K562 (cell line): ENCODE measurements around the gene CARD11. TPM values are rescaled to one million over a fixed set of nuclear protein-coding genes. Genes with fewer than 3 reads are reported as not detected.

ENCODE experiments used
- ATAC-seq: fragments of 200-7000 bp; cut with Tn5 transposase; 3 replicates; pipeline ENCODE4 v1.9.1; 2020; ENCODE audit warnings: moderate library complexity
- BruUV-seq: library from RNA; stranded (reverse); fragments of 400-500 nt; replicated peaks from 2 replicates; lab custom pipeline; 2021; lab: Mats Ljungman, UMichigan
- CTCF ChIA-PET: fragments of 300-600 bp; formaldehyde crosslinking; extraction: SDS; loops from one replicate; lab custom pipeline; 2021; ENCODE audit warnings: low intra/inter-chr PET ratio; lab: Yijun Ruan, JAX
- POLR2A ChIA-PET: fragments of 300-600, 350-650 bp; sonication (Branson Sonifier 250); formaldehyde crosslinking; extraction: SDS; loops from one replicate; lab custom pipeline; 2021; ENCODE audit warnings: antibody characterized with exemption, inconsistent platforms; lab: Yijun Ruan, JAX
- DNase-seq, 4 experiments: peaks; one replicate each; pipeline versions ENCODE4 v3.0.0 to v3.0.0-alpha.2; 2011 to 2018; ENCODE audit warnings: low spot score in 3 of 4, mixed read lengths in 3 of 4; ENCODE audit errors: extremely low read depth in 1 of 4
- FAIRE-seq: peaks from 2 replicates; lab custom pipeline; 2011; peaks lifted over from hg19 to GRCh38; lab: Jason Lieb, UNC
- H2AFZ ChIP-seq: 2 replicates; pipeline ENCODE4 v1.6.0; 2011; ENCODE audit warnings: low read depth, low read length, control low read depth, inconsistent platforms
- H3K27ac ChIP-seq: fragments of 200-600 bp; 3 replicates; pipeline ENCODE4 v1.8.0; 2011; ENCODE audit warnings: low read depth, mild to moderate bottlenecking, control low read depth, inconsistent platforms, low read length, moderate library complexity, mixed read lengths; ENCODE audit errors: extremely low read depth
- H3K27me3 ChIP-seq, 2 experiments: fragments of 300-600 bp in 1 of 2; 2 replicates in 1 of 2; 3 replicates in 1 of 2; pipeline versions ENCODE4 v1.6.0 to v1.8.0; 2011; ENCODE audit warnings: inconsistent platforms in 2 of 2, low read length in 2 of 2, mild to moderate bottlenecking in 1 of 2, mixed read lengths in 1 of 2, moderate library complexity in 1 of 2; ENCODE audit not compliant: control insufficient read depth in 2 of 2, insufficient read depth in 2 of 2
- H3K36me3 ChIP-seq: fragments of 300-600 bp; 3 replicates; pipeline ENCODE4 v1.8.0; 2011; ENCODE audit warnings: mild to moderate bottlenecking, low read length, inconsistent platforms; ENCODE audit not compliant: control insufficient read depth, insufficient read depth
- H3K4me1 ChIP-seq, 2 experiments: fragments of 200-600 bp in 1 of 2; replicated peaks in 1 of 2; 2 replicates in 1 of 2; 3 replicates in 1 of 2; pipeline versions ENCODE4 v1.5.1 to v1.8.0; 2011; ENCODE audit warnings: inconsistent platforms in 2 of 2, low read length in 2 of 2, mild to moderate bottlenecking in 1 of 2, mixed read lengths in 1 of 2, moderate library complexity in 1 of 2; ENCODE audit not compliant: control insufficient read depth in 2 of 2, insufficient read depth in 2 of 2
- H3K4me2 ChIP-seq: 2 replicates; pipeline ENCODE4 v1.6.1; 2011; ENCODE audit warnings: low read length, control low read depth, inconsistent platforms, mixed read lengths; ENCODE audit not compliant: insufficient read depth
- H3K4me3 ChIP-seq: fragments of 200-600 bp; sonication (generic), shearing (Covaris generic); 2 replicates; pipeline ENCODE4 v1.5.1; 2016; ENCODE audit warnings: control low read depth, inconsistent platforms
- H3K79me2 ChIP-seq: fragments of 200-600 bp; 3 replicates; pipeline ENCODE4 v1.8.0; 2011; ENCODE audit warnings: low read length, inconsistent platforms; ENCODE audit not compliant: control insufficient read depth, insufficient read depth
- H3K9ac ChIP-seq, 2 experiments: 2 replicates each; pipeline versions ENCODE4 v1.6.0 to v1.6.1; 2011; ENCODE audit warnings: low read depth in 2 of 2, low read length in 2 of 2, control low read depth in 1 of 2, inconsistent platforms in 1 of 2, mild to moderate bottlenecking in 1 of 2, mixed read lengths in 1 of 2; ENCODE audit not compliant: insufficient read depth in 1 of 2
- H3K9me1 ChIP-seq: one replicate; pipeline ENCODE4 v1.6.0; 2011; ENCODE audit warnings: inconsistent platforms, mild to moderate bottlenecking, low read length, moderate library complexity; ENCODE audit not compliant: control insufficient read depth, insufficient read depth
- H3K9me3 ChIP-seq: replicated peaks from 2 replicates; pipeline ENCODE4 v1.5.1; 2011; ENCODE audit warnings: low read depth, low read length, inconsistent platforms; ENCODE audit not compliant: control insufficient read depth, insufficient read depth
- H4K20me1 ChIP-seq: replicated peaks from 2 replicates; pipeline ENCODE4 v1.6.1; 2011; ENCODE audit warnings: low read length, inconsistent platforms, mixed read lengths; ENCODE audit not compliant: control insufficient read depth, insufficient read depth
- HDAC2 ChIP-seq: fragments of 450-650 bp; IDR thresholded peaks from 2 replicates; pipeline ENCODE4 v1.6.1; 2016; ENCODE audit warnings: mild to moderate bottlenecking
- KDM5B ChIP-seq: fragments of 200-600 bp; sonication (generic); IDR thresholded peaks from 2 replicates; pipeline ENCODE4 v1.6.1; 2012; ENCODE audit warnings: low read depth, mild to moderate bottlenecking, moderate library complexity, low read length, control low read depth, inconsistent platforms; ENCODE audit not compliant: insufficient replicate concordance
- L3MBTL2 ChIP-seq: fragments of 450-650 bp; IDR thresholded peaks from 2 replicates; pipeline ENCODE4 v1.6.1; 2016; ENCODE audit warnings: mild to moderate bottlenecking, moderate library complexity
- NFE2 ChIP-seq: IDR thresholded peaks from 2 replicates; pipeline ENCODE4 v1.6.1; 2014; ENCODE audit warnings: antibody characterized with exemption, low read depth
- PTBP1 ChIP-seq: fragments of 200-400 bp; formaldehyde crosslinking; IDR thresholded peaks from 2 replicates; pipeline ENCODE4 v1.6.1; 2017; ENCODE audit warnings: low read depth, low read length
- RNF2 ChIP-seq: sonication (generic); IDR thresholded peaks from 2 replicates; pipeline ENCODE4 v1.6.1; 2016
- SIN3B ChIP-seq: fragments of 450-650 bp; IDR thresholded peaks from 2 replicates; pipeline ENCODE4 v1.6.1; 2017; ENCODE audit warnings: low read depth, mild to moderate bottlenecking, moderate library complexity
- TAF9B ChIP-seq: fragments of 450-650 bp; IDR thresholded peaks from 2 replicates; pipeline ENCODE4 v1.6.1; 2018; ENCODE audit warnings: mild to moderate bottlenecking; ENCODE audit not compliant: partially characterized antibody
- WGBS: fragments of 100-300 bp; shearing (Covaris generic); methylation state at CpG from one replicate; pipeline ENCODE4 v1.1.6; 2016; ENCODE audit warnings: low coverage, mixed read lengths; ENCODE audit not compliant: insufficient coverage; ENCODE audit errors: missing lambda C conversion rate; 5-methylcytosine and 5-hydroxymethylcytosine counted together
- in situ Hi-C: fragments of 300-500 bp; cut with MboI; formaldehyde crosslinking; loops from 4 replicates; pipeline ENCODE4 v1.15.0; 2018; ENCODE audit warnings: inconsistent platforms, mixed read lengths
- intact Hi-C: fragments of 100-400 bp; cut with micrococcal nuclease; formaldehyde crosslinking; loops from 2 replicates; pipeline ENCODE4 v1.14.2; 2022
- polyA plus RNA-seq, 8 experiments: library from polyadenylated mRNA; depleted of rRNA in 4 of 8; stranded (reverse) in 5 of 8; unstranded in 3 of 8; fragments of >200 nt; fragmentation: Nextera tagmentation in 2 of 8; fragmentation: Illumina TruSeq in 1 of 8; extraction: Ambion mirVana in 2 of 8; extraction: Trizol in 1 of 8; gene quantifications; 2 replicates each; pipeline versions ENCODE4 v1.2.1 to v1.2.3, GENCODE V29; 2011 to 2014; ENCODE audit warnings: inconsistent platforms in 1 of 8, missing spikeins in 1 of 8
- total RNA-seq, 7 experiments: library from RNA; depleted of rRNA in 6 of 7; stranded (reverse); fragments of >200 nt in 6 of 7; fragmentation: Illumina TruSeq in 2 of 7; extraction: Trizol in 2 of 7; gene quantifications; 2 replicates each; pipeline versions ENCODE4 v1.2.1 to v1.2.3, GENCODE V29; 2011 to 2021; ENCODE audit warnings: low replicate concordance in 1 of 7
- TF ChIP-seq, protein P1 (sequence below): IDR thresholded peaks from 2 replicates; pipeline ENCODE4 v1.6.1; 2016; ENCODE audit warnings: missing genetic modification characterization, missing compliant biosample characterization
- TF ChIP-seq, protein P2 (sequence below), 2 experiments: IDR thresholded peaks; 2 replicates each; pipeline ENCODE4 v1.6.1; 2011; ENCODE audit warnings: borderline replicate concordance in 1 of 2, control low read depth in 1 of 2, low read depth in 1 of 2, low read length in 1 of 2, mild to moderate bottlenecking in 1 of 2, mixed read lengths in 1 of 2, moderate library complexity in 1 of 2; ENCODE audit not compliant: insufficient read depth in 1 of 2, insufficient read length in 1 of 2, poor library complexity in 1 of 2, severe bottlenecking in 1 of 2; ENCODE audit errors: extremely low read depth in 1 of 2
- TF ChIP-seq, protein P3 (sequence below), 2 experiments: fragments of 450-650 bp in 1 of 2; IDR thresholded peaks; 2 replicates each; pipeline ENCODE4 v1.6.1; 2011 to 2017; ENCODE audit warnings: low read depth in 2 of 2, antibody characterized with exemption in 1 of 2, borderline replicate concordance in 1 of 2, low read length in 1 of 2, mild to moderate bottlenecking in 1 of 2, mixed read lengths in 1 of 2; ENCODE audit not compliant: control insufficient read depth in 1 of 2
- TF ChIP-seq, protein P4 (sequence below): IDR thresholded peaks from 2 replicates; pipeline ENCODE4 v1.6.1; 2012; ENCODE audit warnings: low read depth, low read length, improper control_type of control experiment, borderline replicate concordance

CARD11 gene
- total and polyA plus RNA-seq, 9 of the 15 experiments (the other 6 are each of a cell fraction or from before 2014, with no cell fraction given) = 0.07 to 12.8 (median 5.7) TPM

DNA sequence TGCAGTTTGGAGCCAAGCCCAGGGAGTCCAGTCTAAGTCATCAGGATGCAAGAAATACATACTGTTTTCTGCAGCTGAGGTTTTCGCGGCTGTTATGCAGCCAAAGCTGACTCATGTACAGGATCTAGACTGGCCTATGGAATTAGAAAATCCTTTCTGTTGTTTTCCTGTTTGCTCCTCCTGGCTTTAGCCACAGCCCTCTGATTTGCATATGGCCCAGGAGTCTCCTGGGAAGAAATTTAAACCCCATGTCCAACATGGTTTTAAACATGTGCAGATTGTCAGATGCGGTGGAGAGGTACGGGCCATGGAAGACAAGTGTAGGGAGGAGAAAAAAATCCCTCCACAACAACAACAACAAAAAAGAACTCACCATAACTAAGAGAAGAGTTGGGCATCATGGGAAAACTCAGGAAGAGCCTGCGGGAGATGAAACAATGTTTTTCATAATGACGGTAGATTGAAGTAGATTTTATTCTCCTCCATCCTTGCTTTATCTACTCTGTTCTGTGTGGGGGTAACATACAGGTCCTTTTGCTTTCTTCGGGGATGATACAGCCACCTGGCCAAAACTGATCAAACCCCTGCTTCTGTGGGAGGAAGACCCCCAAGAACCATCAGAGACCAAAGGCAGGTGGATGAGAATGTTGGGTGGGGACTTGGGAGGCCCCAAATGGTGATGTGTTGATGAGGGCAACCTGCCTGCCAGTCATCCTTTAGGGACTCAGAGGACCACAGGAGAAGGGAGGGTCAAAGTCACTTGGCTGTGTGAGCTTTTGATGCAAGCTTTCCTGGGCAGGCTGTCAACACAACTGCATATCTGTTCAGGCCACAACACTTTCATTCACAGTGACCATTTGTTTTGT, 169.7 kb downstream of the CARD11 start:
- POLR2A ChIA-PET = interaction anchor here (0.6 to 1.1 kb wide), 4 partner anchors 16 to 164 kb away, joined by 3 to 4 read pairs (median 3); no protein-coding TSS in a partner anchor
- BruUV-seq = no TSS peak
- WGBS = 1% methylated on average over 7 of the region's 7 CpGs
- Histone ChIP-seq H3K9me3 (no peaks in the 10 kb centered on the region), H3K9me1 (no peaks in the 10 kb centered on the region), H3K9ac (no peak overlapping the region), H3K4me1 (peaks cover 0 to 17% of the 10 kb centered on the region in 2 experiments; a peak in 2 of 5 replicates), H3K4me3 (no peak overlapping the region), H3K27me3 (peaks cover 18 to 66% of the 10 kb centered on the region in 2 experiments), H3K27ac (peak overlapping the region; percentile 77), H3K4me2 (no peak overlapping the region), H4K20me1 (peaks cover 9% of the 10 kb centered on the region), H3K36me3 (no peaks in the 10 kb centered on the region), H3K79me2 (no peaks in the 10 kb centered on the region), H2AFZ (no peak overlapping the region)
- CTCF ChIA-PET = no interaction called here
- ATAC-seq (peak; percentile 75), DNase-seq (peak; percentile 62 to 78 (median 68)), FAIRE-seq (peak; percentile 77)
- in situ Hi-C loops = loop anchor here (25.0 kb wide), 1 partner anchor 1013 kb away; no protein-coding TSS in a partner anchor
- intact Hi-C loops = no loop called here
- TF ChIP-seq HDAC2 (no peak), SIN3B (no peak), NFE2 (no peak), RNF2 (peak; percentile 44; the same call in 1 of the 2 replicates), TAF9B (peak; percentile 54), KDM5B (peak; percentile 74), L3MBTL2 (no peak), PTBP1 (0 out of 2 replicates have a peak, but pooled peaks have one; percentile 46)
- TF ChIP-seq, protein P1, sequence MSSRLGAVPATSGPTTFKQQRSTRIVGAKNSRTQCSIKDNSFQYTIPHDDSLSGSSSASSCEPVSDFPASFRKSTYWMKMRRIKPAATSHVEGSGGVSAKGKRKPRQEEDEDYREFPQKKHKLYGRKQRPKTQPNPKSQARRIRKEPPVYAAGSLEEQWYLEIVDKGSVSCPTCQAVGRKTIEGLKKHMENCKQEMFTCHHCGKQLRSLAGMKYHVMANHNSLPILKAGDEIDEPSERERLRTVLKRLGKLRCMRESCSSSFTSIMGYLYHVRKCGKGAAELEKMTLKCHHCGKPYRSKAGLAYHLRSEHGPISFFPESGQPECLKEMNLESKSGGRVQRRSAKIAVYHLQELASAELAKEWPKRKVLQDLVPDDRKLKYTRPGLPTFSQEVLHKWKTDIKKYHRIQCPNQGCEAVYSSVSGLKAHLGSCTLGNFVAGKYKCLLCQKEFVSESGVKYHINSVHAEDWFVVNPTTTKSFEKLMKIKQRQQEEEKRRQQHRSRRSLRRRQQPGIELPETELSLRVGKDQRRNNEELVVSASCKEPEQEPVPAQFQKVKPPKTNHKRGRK (tag) = no peak
- TF ChIP-seq, protein P2, sequence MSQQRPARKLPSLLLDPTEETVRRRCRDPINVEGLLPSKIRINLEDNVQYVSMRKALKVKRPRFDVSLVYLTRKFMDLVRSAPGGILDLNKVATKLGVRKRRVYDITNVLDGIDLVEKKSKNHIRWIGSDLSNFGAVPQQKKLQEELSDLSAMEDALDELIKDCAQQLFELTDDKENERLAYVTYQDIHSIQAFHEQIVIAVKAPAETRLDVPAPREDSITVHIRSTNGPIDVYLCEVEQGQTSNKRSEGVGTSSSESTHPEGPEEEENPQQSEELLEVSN (IDR thresholded peaks at IDR 0.05; ENCODE audit: borderline replicate concordance in 1 of 2, extremely low read depth in 1 of 2, insufficient read depth in 1 of 2, insufficient read length in 1 of 2, low read depth in 1 of 2, low read length in 1 of 2, poor library complexity in 1 of 2, severe bottlenecking in 1 of 2) = peak in 1 of 2 experiments; percentile 16
- TF ChIP-seq, protein P3, sequence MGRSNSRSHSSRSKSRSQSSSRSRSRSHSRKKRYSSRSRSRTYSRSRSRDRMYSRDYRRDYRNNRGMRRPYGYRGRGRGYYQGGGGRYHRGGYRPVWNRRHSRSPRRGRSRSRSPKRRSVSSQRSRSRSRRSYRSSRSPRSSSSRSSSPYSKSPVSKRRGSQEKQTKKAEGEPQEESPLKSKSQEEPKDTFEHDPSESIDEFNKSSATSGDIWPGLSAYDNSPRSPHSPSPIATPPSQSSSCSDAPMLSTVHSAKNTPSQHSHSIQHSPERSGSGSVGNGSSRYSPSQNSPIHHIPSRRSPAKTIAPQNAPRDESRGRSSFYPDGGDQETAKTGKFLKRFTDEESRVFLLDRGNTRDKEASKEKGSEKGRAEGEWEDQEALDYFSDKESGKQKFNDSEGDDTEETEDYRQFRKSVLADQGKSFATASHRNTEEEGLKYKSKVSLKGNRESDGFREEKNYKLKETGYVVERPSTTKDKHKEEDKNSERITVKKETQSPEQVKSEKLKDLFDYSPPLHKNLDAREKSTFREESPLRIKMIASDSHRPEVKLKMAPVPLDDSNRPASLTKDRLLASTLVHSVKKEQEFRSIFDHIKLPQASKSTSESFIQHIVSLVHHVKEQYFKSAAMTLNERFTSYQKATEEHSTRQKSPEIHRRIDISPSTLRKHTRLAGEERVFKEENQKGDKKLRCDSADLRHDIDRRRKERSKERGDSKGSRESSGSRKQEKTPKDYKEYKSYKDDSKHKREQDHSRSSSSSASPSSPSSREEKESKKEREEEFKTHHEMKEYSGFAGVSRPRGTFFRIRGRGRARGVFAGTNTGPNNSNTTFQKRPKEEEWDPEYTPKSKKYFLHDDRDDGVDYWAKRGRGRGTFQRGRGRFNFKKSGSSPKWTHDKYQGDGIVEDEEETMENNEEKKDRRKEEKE (IDR thresholded peaks at IDR 0.05; ENCODE audit: borderline replicate concordance in 1 of 2, control insufficient read depth in 1 of 2, low read depth in 2 of 2, low read length in 1 of 2) = peak in 1 of 2 experiments; percentile 96; a peak in 2 of 4 replicates
- TF ChIP-seq, protein P4, sequence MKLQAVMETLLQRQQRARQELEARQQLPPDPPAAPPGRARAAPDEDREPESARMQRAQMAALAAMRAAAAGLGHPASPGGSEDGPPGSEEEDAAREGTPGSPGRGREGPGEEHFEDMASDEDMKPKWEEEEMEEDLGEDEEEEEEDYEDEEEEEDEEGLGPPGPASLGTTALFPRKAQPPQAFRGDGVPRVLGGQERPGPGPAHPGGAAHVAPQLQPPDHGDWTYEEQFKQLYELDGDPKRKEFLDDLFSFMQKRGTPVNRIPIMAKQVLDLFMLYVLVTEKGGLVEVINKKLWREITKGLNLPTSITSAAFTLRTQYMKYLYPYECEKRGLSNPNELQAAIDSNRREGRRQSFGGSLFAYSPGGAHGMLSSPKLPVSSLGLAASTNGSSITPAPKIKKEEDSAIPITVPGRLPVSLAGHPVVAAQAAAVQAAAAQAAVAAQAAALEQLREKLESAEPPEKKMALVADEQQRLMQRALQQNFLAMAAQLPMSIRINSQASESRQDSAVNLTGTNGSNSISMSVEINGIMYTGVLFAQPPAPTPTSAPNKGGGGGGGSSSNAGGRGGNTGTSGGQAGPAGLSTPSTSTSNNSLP = 0 out of 2 replicates have a peak, but pooled peaks have one; percentile 38
